HG03342 (cell line): ENCODE measurements around the gene HDAC9.

Source experiments
- ATAC-seq: cut with Tn5 transposase; IDR thresholded peaks from one replicate; pipeline ENCODE4 v1.9.1; 2021; ENCODE audit warnings: mild to moderate bottlenecking, moderate library complexity; ENCODE audit not compliant: unreplicated experiment

HDAC9 gene

DNA sequence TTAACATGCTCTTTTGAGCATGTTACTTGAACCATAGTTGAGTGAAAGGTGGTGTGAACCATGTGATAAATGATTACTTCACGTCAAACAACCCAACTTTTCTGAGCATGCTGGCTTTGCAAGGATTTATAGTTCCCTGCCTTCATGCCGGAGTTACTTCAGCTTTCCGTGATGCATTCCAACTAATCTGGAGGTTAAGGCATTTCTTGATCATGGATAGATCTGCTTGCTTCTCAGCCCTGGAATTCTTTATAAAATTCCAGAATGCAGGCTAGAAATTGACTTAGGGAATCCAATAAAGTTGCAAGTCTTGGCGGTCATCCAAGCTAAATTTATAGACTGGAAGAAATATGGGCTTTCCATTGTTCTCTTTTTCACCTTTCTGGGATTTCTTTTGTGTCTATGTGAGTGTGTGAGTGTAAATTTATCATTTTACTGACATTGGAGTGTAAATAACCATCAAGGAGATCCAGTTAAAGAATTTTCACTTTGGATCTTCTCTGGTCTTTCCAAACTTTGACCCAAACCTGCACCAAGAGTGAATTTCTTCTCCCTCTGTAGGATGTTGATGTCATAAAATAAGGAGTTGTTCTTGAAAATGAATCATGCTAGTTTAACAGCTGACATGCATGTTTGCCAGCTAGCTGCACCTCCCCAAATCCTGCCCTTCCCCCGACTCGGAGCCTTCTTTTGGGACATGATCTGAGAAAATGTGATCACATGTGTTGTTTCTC is 332.9 kb downstream of the HDAC9 start:
- ATAC-seq: no peak

DNA sequence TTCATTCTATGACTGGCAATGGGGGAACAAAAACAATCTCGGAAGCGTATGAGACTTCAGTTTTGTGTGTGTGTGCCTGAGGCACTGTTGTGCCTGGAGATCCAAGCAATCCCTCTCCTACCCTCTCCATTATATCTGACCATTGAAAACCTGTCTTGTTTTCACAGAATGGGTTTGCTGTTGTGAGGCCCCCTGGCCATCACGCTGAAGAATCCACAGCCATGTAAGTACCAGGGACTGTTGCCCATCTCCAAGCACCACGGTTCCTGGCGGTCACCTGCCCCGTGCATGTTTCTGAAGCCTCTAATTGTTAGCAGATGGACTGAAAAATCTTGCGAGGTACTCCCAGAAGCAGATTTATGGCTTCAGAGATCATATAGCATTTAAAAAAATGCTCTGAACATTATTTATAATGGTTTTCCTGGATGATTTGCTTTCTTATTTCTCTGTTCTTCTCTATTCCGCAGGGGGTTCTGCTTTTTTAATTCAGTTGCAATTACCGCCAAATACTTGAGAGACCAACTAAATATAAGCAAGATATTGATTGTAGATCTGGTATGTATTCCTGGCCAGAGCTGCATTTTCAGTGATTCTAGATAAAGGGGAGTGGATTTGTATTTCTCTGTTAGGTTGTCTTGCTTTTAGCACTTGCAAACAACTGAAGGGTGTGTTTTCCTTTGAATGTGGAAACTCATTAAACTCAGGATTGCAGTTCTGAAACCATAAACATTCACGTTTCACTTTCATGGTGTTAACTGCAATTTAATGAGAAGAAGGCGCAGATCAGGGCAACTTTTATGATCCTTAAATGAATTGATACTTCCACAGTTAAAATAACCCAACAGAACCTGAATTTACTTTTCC is 333.7 kb downstream of the HDAC9 start:
- ATAC-seq: no peak

DNA sequence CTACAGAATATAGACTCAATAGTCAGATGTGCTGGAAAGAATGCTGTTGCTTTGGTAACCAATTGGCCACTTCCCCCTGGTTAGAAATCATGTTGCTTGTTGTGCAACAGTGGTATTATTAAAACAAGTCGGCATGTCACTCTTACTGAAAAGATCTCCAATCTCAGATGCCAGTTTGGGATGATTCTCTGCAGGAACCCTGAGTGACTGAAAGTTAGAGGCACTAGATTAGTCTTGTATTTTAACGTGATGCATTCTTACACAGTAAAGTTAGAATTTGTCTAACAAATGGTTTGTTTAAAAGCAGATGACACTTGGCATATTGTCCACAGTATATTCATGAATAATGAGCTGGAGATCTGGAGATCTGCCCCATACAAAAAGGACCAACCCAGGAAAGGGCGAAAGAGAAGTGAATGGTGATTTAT is 334.3 kb downstream of the HDAC9 start:
- no peak for ATAC-seq

DNA sequence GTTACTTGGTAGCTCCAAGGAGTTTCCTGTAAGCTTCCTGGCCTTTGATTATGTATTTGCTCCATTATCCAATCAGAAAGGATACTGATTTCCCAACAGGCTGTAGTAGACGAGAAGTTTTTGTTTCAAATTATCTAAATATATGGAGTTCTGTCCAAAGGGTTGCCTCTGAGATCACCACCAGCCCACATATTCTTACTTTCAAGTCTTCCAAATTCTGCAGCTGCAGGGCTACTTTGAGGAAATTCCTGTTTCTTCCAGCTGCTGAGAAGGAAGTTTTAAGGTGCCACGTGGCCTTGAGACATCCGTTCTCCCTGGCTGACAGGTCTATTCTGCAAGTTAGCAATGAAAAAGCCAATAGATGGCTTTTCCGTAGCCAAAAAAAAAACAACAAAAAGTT is 335.9 kb downstream of the HDAC9 start:
- no peak for ATAC-seq

DNA sequence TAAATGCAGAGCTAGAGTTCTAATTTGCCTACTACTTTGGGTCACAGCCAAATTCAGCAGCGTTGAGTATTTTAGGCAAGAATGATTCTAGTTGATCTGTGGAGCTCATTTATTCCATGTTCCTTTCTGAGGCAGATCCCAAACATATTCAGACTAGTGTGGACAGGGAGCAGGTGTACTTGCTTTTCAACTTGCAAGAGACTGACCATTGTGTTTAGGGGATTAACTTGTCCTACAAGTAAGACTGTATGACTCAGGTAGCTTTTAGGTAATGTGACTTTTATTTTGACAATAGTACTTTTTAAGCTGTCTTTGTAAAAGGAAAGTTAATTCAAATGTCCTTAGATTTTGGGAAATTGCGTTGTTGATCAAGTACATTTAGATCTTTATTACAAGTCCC is 336.4 kb downstream of the HDAC9 start:
- no peak for ATAC-seq

DNA sequence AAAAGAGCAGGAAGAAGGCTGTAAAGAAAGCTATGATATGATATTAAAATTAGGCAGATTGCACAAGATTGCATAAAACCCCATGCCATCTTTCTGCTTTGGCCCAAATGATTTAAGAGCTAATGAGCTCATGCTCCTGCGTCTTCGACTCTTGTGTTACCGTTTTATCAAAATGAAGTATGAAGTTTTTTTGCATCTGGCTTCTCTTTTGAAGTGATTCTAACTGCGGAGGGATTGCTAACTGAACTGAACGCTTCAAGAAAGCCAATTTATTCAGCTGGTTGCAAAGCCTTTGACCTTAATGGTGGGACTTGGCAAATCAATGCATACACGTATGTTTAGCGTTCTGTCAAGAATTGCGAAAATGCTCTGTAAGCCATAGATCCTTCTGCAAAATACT is 339.0 kb downstream of the HDAC9 start:
- ATAC-seq: no peak

DNA sequence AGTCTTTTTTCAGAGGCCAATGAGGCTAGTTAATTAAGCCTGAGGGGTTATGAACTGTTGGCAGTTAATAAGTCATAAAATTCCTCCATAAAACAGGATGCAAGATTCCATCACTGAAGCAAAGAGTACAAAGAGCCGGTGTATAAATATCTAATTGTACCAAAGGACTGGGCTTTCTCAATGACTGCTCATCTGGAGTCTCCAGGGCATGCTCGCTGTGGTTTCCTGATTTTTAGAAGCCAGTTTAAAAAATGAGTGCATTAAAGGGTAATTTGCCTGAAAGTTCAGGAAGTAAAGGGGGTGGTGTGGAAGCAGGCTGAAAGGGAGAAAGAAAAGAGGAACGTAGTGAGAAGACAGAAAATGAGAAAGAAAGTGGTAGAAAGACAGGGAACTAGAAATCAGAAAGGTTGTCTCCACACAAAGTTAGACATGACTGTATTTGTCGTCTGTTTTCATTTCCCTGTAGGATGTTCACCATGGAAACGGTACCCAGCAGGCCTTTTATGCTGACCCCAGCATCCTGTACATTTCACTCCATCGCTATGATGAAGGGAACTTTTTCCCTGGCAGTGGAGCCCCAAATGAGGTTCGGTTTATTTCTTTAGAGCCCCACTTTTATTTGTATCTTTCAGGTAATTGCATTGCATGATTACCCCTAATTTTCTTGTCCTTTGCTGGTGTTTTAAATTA is 339.6 kb downstream of the HDAC9 start:
- ATAC-seq: no peak

DNA sequence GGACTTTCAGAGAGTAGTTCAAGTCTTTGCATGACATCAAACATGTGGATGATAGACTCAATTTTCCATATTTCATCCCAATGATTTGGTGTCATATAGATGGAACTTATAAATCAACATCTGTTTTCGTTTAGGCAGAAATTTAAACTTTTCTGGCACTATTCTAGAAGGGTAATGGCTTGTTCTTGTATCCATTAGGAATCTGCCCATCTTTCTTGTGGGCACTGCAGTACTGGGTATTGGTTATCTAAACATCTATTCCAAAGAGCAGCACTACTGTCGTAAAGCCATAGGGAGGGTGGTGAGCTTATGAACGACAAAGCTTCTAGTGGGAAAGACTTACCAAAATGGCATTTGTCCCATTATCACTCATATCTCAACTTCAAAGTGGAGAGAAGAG is 348.4 kb downstream of the HDAC9 start:
- ATAC-seq: no peak

DNA sequence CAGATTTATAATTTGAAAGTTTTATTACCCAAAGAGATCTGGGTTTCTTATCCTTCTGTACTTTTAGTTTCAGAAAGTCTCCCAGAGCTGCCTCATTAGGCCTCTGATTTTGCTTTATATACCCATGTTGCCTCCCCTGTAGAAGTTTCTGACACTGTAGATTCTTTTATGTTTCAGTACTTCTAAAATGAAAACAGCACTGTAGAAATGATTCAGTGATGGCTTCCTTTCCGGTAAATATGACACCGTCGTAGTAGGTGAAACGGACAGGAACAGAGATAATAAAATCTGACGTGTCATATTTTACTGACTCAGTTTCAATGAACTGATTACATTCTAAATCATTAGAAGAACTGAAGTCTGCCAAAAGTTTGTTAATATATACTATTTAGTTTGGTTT is 349.2 kb downstream of the HDAC9 start:
- ATAC-seq: no peak

DNA sequence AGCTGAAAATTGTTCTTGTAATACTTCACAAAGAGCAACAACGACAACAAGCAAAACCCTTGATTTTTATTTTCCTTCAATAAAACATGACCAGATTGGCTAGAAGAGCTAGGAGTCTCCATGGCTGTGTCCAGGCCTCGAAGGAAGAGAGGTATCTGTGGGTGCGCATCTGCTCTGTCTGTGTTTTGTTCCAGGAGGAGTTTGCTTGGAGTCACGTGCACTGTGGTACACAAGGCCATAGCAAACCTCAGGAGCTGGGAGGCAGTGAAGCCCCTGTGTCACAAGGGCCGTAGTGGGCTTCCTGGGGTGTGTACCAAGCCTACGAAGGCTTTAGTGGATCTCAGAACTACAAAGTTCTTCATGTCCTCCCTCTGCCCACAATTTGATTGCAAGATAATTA is 350.2 kb downstream of the HDAC9 start:
- no peak for ATAC-seq

DNA sequence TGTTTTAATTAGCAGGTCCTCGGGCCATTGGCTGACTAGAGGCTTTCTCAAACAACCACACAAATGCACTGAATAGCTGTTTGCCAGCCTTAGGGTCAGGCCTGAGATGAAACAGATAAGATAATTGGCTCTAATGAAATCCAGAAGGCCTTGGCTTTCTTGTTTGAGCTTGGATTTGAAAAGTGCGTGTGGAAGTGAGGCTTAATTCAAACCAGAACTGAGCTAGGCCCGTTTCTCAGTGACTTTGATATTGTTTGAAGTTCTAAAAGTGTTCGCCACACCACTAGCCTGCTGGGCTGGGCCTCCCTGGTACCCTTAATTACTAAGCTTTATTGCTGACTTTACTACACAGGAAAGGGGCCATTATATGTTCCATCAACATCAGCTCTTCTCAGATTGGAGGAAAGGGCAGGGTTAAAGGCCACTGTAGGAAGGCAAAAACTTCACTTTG is 351.2 kb downstream of the HDAC9 start:
- ATAC-seq: no peak

DNA sequence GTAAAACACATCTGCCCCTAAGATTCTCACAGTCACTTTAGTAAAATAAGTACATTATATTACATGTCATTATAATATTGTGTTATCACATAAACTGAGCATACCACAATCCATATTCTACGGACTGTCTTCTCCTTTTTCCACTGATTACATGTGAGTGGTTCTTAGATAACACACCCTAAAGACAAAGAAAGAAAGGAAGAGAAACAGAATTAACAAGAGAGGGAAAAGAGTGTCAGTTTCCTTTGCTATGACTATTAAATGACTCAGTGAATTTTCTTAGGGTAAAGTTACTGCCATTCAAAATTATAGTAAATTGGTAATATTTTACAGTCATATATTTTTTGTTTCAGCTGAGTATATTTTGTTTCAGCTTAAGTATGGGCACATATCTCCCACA is 353.6 kb downstream of the HDAC9 start:
- ATAC-seq: no peak

DNA sequence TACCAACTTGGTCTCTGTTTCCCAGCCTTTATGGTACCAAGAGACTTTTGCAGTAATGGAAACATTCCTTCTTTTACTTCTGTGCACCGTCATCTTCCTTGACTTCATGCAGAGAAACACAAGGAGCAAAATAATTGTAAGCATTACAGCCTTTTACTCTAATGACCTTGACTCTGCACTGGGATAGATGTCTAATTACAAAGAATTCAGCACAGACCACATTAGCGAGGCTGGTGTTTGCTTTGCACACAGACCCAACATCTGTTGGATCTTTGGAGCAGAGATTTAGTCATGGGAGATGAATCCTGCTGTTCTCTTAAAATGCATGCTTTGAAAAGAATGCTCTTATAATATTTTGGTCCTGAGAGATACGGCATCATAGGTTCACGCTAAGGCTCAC is 360.2 kb downstream of the HDAC9 start:
- no peak for ATAC-seq

DNA sequence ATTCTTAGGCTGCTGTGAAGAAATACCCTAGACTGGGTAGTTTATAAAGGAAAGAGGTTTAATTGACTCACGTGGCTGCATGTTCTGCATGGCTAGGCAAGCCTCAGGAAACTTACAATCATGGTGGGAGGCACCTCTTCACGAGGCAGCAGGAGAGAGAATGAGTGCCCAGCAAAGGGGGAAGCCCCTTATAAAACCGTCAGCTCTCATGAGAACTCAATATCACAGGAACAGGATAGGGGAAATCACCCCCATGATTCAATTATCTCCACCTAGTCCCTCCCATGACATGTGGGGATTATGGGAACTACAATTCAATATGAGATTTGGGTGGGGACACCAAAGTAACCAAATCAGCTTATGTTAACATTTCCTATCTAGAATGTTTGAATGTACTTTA is 362.7 kb downstream of the HDAC9 start:
- no peak for ATAC-seq

DNA sequence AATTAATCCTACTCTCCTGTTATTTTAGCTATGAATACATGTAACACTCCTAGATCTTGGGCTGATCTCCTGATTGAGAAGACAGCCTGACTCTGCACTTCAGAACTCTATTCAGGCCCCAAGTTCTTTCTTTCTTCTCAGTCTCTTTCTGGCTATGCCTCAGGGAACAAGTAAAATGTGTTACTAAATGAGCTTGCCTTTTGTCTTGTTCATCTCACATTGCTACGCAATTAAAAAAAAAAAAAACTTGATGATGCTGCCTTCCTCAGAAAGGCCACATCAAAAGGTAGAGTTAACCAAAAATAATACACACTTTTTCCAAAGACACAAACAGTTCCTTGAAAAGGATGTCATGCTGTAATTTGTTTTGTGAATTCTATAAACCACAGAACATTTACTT is 363.8 kb downstream of the HDAC9 start:
- ATAC-seq: no peak

DNA sequence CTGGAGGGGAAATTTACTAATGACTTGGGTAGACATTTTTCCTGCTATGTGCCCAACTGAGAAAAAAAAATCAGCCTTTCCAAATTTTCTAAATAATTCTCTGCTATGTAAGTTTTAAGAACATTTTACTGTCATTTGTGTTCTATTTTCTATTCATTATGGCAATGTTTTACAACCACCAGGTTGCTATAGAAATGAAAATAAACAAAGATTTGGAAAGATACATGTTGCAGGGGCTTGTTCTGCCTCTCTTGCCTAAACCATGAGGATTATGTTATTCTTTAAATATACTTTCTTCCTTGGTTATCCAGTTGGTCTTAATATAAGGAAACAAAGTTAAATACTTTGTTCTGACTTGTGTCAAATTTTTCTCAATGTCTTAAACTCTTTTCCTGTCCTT is 364.7 kb downstream of the HDAC9 start:
- no peak for ATAC-seq

DNA sequence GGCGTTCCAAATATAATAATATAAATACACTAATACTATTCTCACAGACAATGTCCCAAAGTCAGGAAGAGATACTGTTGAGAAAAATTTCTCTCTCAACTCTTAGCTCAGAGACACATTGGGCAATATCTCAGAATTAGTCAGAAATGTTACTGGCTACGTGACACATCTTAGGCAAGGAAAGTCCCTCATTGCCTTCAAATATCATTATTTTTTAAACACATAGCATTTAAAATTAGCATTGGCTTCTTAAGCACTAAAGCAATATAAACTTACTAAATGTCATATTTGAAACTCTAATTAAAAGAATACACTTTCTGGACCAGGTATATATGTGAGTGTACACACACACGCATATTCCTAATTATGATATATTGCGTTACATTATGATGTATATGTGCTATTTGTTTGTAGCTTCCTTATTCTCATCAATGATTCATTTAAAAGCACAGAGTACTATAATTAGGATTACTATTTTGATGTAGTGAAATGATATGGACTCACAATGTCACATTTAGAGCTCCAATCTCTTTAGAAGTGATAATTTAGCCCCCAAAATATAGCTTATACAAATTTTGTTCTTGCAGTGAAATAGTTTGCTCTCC is 366.1 kb downstream of the HDAC9 start:
- ATAC-seq: peak; percentile 65

DNA sequence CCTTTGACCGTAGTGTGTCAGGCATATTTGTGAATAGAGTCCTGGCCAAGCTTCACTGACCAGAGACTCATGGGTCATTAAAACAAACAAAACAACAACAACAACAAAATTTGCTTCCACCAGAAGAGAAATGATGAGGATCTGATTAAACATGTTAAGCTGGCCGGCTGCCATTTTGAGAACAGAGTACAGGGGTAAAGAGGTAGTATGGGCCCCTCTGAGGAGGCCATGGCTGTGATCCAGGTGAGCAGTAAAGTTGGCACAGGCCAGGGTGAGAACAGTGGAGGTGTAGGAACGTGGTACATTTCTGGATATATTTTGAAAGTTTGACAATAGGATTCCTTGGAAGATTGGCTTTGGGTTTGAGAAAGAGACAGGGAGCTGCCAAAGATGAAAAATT is 369.4 kb downstream of the HDAC9 start:
- ATAC-seq: no peak

DNA sequence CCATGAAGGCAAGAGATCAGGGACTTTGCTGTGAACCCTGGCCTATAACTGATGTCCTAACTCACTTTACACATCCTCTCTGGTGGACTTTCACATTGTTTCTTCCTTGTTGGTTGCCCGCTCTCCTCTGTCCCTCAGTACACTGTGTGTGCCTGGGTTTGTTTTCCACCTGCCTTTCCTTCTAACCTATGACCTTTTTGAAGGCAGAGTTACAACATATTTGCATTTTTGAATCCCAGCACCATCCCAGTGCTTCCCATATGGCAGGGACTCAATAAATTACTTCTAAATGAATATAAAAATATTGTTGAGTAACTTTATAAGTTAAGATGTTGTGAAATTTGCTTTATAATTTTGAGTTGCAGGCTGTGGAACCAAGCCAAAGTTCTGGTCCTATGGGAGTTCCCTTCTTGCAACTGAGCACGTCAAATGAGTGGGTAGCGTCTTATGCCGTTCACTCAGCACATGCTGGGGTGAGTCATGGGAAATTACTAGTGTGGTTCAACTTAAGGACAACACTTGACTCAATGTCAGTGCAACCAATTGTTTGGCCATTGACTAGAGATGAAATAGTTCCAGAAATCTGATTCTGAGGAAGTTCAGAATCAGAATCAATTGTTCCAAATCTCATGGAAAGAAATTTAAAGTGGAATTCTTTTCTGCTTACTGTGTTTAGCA is 370.9 kb downstream of the HDAC9 start:
- ATAC-seq: peak; percentile 87

DNA sequence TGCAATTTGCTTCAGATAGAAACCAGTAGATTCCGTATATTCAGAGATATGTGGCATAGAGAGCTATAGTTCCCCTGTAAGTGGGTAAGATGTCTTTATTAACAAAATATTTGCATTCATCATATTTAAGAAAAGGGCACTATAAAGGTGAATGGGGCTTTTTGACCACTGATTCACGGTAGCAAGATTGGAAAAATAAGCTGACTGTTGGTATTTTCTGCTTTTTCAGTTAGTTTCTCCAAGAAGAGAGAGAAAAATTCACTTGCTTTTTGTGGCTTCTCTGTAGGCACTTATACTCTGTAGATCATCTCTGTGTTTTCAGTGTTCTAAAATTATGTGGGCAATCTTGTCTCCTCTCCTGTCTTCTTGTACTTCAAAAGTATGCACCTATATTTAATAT is 376.8 kb downstream of the HDAC9 start:
- no peak for ATAC-seq
